ENCODE data around the gene PRXL2B. TPM values are rescaled to one million over a fixed set of nuclear protein-coding genes. Genes with fewer than 3 reads are reported as not detected.

PRXL2B gene
- total RNA-seq = 16.8 and 19.5 TPM in 2 replicates

GRCh38 chr1:2586154-2587070, at the start of gene PRXL2B:
PRXL2B (plus strand) TSS chr1:2586777; CDS start chr1:2586886, 109 bp downstream.

GRCh38 chr1:2556277-2556677, 30.3 kb upstream of the PRXL2B start, which contains the start of gene TNFRSF14:
TNFRSF14 (plus strand) TSS chr1:2556371; CDS start chr1:2556665, 294 bp downstream.

GRCh38 chr1:2632561-2633361, 46.2 kb downstream of the PRXL2B start, which contains the start of gene MMEL1:
MMEL1 (minus strand) TSS chr1:2633016; CDS start chr1:2629484, 3,532 bp downstream.

Other genes with a start within 250 kb of the PRXL2B start
- gene MORN1, start 195.2 kb upstream of the PRXL2B start, total RNA-seq = 2.4 and 3.2 TPM in 2 replicates
- gene RER1, start 194.9 kb upstream of the PRXL2B start, total RNA-seq = 97.8 and 117 TPM in 2 replicates
- gene PEX10, start 174.2 kb upstream of the PRXL2B start, total RNA-seq = 22.0 and 34.2 TPM in 2 replicates
- under 0.01 TPM in 1 of 2 replicates, not detected in the other for gene PLCH2, start 110.5 kb upstream of the PRXL2B start, total RNA-seq
- gene PANK4, start 60.2 kb upstream of the PRXL2B start, total RNA-seq = 13.5 and 21.4 TPM in 2 replicates
- not detected in 2 replicates for gene HES5, start 56.5 kb upstream of the PRXL2B start, total RNA-seq
- gene TNFRSF14, start 30.4 kb upstream of the PRXL2B start, total RNA-seq = 17.9 and 18.6 TPM in 2 replicates
- gene MMEL1, start 46.2 kb downstream of the PRXL2B start, total RNA-seq = not detected in 2 replicates
- gene TTC34, start 214.9 kb downstream of the PRXL2B start, total RNA-seq = not detected in 2 replicates

Measured in cardiac atrium fibroblast (primary cell).